Smooth muscle cell (in vitro differentiated cells): Measurements from ENCODE around the gene ANKRD36C. TPM values are rescaled to one million over a fixed set of nuclear protein-coding genes. Genes with fewer than 3 reads are reported as not detected.
A peak's percentile ranks its signal among the peaks of the same experiment; 100 is the strongest.
"Not testable (repeated sequence)": the region's sequence is repeated elsewhere in the genome, so short reads cannot be mapped to it uniquely, and the experiment has no call there.

ENCODE experiments used
- DNase-seq: peaks from one replicate; lab custom pipeline; 2025; ENCODE audit not compliant: unreplicated experiment; lab: John Stamatoyannopoulos, UW
- H2AFZ ChIP-seq: fragments of 200-600 bp; sonication (generic); 2 replicates; pipeline ENCODE4 v1.6.0; 2016; ENCODE audit warnings: antibody characterized with exemption, low read depth, mild to moderate bottlenecking
- H3F3A ChIP-seq: fragments of 200-600 bp; sonication (generic); 2 replicates; pipeline ENCODE4 v1.6.0; 2017; ENCODE audit warnings: antibody characterized with exemption, low read depth
- H3K27ac ChIP-seq: fragments of 200-600 bp; sonication (generic); 2 replicates; pipeline ENCODE4 v1.5.1; 2016; ENCODE audit warnings: low read depth, mild to moderate bottlenecking
- H3K27me3 ChIP-seq: fragments of 200-600 bp; sonication (generic); 2 replicates; pipeline ENCODE4 v1.6.1; 2016; ENCODE audit warnings: low read depth, mild to moderate bottlenecking
- H3K36me3 ChIP-seq: fragments of 200-600 bp; sonication (generic); 2 replicates; pipeline ENCODE4 v1.5.1; 2016; ENCODE audit warnings: low read depth
- H3K4me1 ChIP-seq: fragments of 200-600 bp; sonication (generic); 2 replicates; pipeline ENCODE4 v1.5.1; 2016; ENCODE audit warnings: low read depth
- H3K4me2 ChIP-seq: fragments of 200-600 bp; sonication (generic); 2 replicates; pipeline ENCODE4 v1.6.0; 2016; ENCODE audit warnings: mild to moderate bottlenecking
- H3K4me3 ChIP-seq: fragments of 200-600 bp; sonication (generic); 2 replicates; pipeline ENCODE4 v1.5.1; 2016; ENCODE audit warnings: mild to moderate bottlenecking
- H3K79me2 ChIP-seq: fragments of 200-600 bp; sonication (generic); 2 replicates; pipeline ENCODE4 v1.6.0; 2016; ENCODE audit warnings: low read depth, mild to moderate bottlenecking
- H3K9ac ChIP-seq: fragments of 200-600 bp; sonication (generic); 2 replicates; pipeline ENCODE4 v1.6.0; 2016; ENCODE audit warnings: low read depth
- H3K9me3 ChIP-seq: fragments of 200-600 bp; sonication (generic); replicated peaks from 2 replicates; pipeline ENCODE4 v1.5.1; 2016; ENCODE audit warnings: low read depth
- H4K20me1 ChIP-seq: fragments of 200-600 bp; sonication (generic); 2 replicates; pipeline ENCODE4 v1.6.0; 2016; ENCODE audit warnings: low read depth
- WGBS: methylation state at CpG from one replicate; pipeline ENCODE4 v1.1.7; 2016; ENCODE audit warnings: low lambda C conversion rate; 5-methylcytosine and 5-hydroxymethylcytosine counted together
- polyA plus RNA-seq: library from polyadenylated mRNA; unstranded; fragments of >200 nt; fragmentation: Nextera tagmentation; extraction: Ambion mirVana; gene quantifications from 2 replicates; pipeline ENCODE4 v1.2.1, GENCODE V29; 2016
- total RNA-seq: library from RNA; depleted of rRNA; stranded (reverse); fragments of >200 nt; gene quantifications from 2 replicates; pipeline ENCODE4 v1.2.3, GENCODE V29; 2014

ANKRD36C gene
- total and polyA plus RNA-seq, 2 experiments from 2014 or later, result 17.8 to 43.1 TPM

DNA sequence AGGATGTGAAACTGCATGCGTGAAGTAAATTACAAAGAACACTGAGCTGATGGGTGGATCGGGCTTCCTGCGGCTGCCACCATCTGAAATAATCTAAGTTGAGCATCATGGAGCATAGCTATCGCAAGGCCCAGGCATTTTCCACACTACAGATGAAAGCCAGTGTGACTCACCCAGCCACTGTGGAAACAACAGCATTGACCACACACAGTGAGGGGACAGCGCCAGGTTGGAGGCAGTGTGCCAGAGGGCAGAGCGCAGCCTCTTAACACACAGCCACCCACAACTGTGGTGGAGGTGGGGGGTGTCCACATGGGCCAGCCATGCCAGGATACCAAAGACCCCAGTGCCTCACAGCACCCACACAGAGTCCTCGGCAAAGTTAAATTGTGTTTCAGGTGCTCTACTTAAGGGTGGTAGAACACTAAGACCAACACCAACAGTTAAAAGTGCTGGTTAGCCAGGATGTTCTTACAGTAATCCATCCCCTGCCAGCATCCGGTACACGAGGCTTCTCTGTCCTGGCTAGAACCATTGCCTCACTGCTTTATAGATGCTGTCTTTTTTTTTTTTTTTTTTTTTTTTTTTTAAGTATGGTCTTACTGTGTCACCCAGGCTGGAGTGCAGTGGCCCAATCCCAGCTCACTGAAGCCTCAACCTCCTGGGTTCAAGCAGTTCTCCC, 28.4 kb upstream of the ANKRD36C start:
- H4K20me1 ChIP-seq, H3K27me3 ChIP-seq, H3K9me3 ChIP-seq, H3K4me2 ChIP-seq, H2AFZ ChIP-seq, DNase-seq, H3K79me2 ChIP-seq, H3K27ac ChIP-seq, H3K9ac ChIP-seq, H3F3A ChIP-seq, H3K4me3 ChIP-seq, H3K36me3 ChIP-seq, H3K4me1 ChIP-seq: not testable (repeated sequence)
- WGBS, result 88% methylated on average over 4 of the region's 9 CpGs

DNA sequence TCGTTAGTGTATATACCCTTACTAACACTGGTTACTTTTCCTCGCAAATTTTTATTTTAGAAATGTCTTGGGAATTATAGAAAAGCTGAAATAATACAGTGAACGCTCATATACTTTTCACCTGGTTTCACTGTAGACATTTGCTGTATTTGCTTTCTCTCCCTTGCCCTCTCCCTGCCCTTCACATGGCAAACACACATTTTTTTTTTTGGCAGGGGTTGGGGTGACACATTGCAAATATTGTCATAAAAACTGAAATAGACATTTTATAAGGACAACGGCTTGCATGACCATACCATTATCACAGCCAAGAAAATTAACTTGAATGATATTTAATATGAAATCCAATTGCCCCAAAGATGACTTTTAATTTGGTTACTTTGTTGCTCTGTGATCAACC, 24.7 kb upstream of the ANKRD36C start:
- H3K36me3 ChIP-seq, result not testable (repeated sequence)

DNA sequence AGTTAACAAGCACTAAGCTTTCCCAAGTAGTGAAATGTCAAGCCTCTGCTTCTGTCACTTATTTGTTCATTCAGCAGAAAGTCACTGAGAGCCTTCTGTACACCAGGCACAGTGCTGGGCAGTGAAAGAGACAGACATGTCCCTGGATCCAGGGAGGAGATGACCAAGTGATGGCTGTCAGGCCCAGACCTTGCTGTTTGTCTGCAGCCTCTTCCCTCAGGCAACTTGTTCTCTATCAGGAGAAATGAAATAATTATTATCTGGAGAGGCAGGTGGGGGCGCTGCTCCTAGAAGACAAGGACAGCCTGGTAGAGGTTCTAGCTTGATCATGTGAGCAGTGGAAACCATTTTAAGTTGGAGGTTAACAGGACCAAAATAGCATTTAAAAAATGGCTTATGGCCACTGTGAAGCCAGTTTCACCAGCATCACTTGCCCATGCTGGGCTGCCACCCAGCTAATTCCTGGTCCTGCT, 21.2 kb upstream of the ANKRD36C start:
- 70% methylated on average over 1 of the region's 1 CpG for WGBS
- not testable (repeated sequence) for H3K27ac ChIP-seq

More for the DNA sequence above, 24.7 kb upstream of the ANKRD36C start:
- H3K9ac ChIP-seq, H2AFZ ChIP-seq, H3F3A ChIP-seq, H3K4me2 ChIP-seq, H4K20me1 ChIP-seq, H3K4me3 ChIP-seq, H3K27ac ChIP-seq, H3K79me2 ChIP-seq, DNase-seq, H3K9me3 ChIP-seq, H3K4me1 ChIP-seq, H3K27me3 ChIP-seq: not testable (repeated sequence)
- whole genome bisulfite sequencing, result 94% methylated on average over 4 of the region's 4 CpGs

DNA sequence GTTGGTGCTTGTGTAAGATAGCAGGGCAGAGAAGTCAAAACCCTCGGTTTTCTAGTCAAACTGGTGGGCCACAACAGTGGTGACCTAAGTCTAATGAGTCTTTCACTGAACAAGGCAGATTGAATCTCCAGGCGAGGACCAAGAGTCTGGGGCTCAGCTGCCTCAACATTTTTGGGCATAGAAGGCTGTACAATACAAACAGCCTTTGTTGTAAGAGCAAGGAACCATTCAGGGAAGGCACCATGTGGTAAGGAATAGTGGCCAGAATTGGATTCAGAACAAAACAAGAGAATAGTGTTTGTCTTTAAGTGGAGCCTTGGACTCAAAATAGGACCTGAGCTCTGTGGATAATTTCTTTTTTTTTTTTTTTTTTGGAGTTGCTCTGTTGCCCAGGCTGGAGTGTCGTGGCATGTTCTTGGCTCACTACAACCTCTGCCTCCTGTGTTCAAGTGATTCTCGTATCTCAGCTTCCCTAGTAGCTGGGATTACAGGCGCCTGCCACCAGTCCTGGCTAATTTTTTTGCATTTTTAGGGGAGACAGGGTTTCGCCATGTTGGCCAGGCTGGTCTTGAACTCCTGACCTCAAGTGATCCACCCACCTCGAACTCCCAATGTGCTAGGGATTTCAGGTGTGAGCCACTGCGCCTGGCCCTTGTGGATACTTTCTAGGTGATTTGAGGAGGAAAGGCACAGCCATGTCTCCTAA, 20.6 kb upstream of the ANKRD36C start:
- H3K4me1 ChIP-seq, H3K79me2 ChIP-seq, H2AFZ ChIP-seq, H3K27me3 ChIP-seq, H3K4me3 ChIP-seq, H3K4me2 ChIP-seq, H3K9ac ChIP-seq, DNase-seq, H4K20me1 ChIP-seq, H3K36me3 ChIP-seq, H3F3A ChIP-seq, H3K27ac ChIP-seq, H3K9me3 ChIP-seq: not testable (repeated sequence)
- 96% methylated on average over 8 of the region's 8 CpGs for WGBS

More for the DNA sequence above, 21.2 kb upstream of the ANKRD36C start:
- not testable (repeated sequence) for H2AFZ ChIP-seq, H3K9me3 ChIP-seq, DNase-seq, H3K4me1 ChIP-seq, H3K9ac ChIP-seq, H3K36me3 ChIP-seq, H3K79me2 ChIP-seq, H3K27me3 ChIP-seq, H3F3A ChIP-seq, H4K20me1 ChIP-seq, H3K4me2 ChIP-seq, H3K4me3 ChIP-seq

DNA sequence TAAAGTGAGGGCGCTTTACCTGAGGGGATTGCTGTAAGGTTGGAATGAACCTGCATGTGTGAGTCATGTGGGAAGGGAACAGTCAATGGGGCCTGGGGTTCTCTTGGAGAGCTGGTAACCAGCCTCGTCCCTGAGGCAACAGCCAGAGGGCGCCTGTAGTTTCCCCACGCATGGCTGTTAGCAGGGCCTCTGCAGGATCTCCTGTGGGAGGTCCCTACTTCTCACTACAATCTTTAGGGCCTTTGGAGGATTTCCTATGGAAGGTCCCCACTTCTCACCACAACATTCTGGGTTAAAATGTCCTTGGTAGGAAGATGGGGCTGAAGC, 19.5 kb upstream of the ANKRD36C start:
- H3K9ac ChIP-seq, H3K79me2 ChIP-seq, H3K4me1 ChIP-seq, H3K9me3 ChIP-seq, DNase-seq, H3K27ac ChIP-seq, H3K27me3 ChIP-seq, H2AFZ ChIP-seq, H3F3A ChIP-seq, H3K36me3 ChIP-seq, H4K20me1 ChIP-seq: not testable (repeated sequence)
- peak overlapping the region; percentile 69 for H3K4me2 ChIP-seq
- WGBS, result 14% methylated on average over 4 of the region's 4 CpGs
- H3K4me3 ChIP-seq, result peak overlapping the region; percentile 31

DNA sequence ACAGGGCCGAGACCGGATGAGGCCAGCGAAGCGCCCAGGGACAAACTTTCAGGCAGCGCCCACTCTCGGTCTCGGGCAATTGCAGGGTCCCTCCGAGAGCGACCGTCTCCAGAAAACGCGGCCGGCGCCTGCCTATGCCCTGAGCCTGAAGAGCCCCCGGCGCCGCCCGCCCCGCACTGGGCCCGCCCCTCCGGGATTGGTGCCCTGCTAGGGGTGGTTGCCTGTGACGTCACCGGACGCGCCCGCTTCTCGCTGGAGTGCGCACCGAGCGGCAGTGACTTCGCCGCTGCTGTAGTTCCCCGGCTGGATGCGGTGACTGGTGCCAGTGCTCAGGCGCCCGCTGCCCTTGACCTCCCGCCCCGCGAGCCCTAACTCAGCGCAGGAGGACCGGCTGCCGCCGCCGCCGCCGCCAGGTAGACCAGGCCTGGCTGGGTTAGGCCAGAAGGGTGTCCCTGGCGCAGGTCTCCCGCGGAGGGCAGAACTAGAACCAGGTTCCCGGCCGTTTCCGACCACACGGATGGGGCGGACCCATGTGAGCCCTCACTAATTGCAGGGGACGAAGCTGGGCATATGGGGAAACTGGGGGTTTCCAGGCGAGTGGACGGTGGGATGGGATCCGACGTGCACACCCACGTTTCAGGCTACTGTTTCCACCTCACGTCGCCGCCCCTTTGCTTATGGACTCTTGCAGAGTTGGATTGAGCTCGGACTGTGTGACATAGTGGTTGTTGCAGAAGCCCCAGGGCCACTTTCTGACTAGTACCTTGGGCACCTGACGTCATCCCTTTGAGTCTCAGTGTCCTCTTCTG, 18.9 kb upstream of the ANKRD36C start:
- Histone ChIP-seq H3K9ac (peak overlapping the region; percentile 71), H3K4me3 (peak overlapping the region; percentile 56), H3K4me2 (peak overlapping the region; percentile 89), H3K27ac (peak overlapping the region; percentile 48), H2AFZ (peak overlapping the region; percentile 81)
- not testable (repeated sequence) for DNase-seq, H3K36me3 ChIP-seq, H3K27me3 ChIP-seq, H3K4me1 ChIP-seq, H4K20me1 ChIP-seq, H3F3A ChIP-seq, H3K9me3 ChIP-seq, H3K79me2 ChIP-seq
- 0% methylated on average over 22 of the region's 65 CpGs for WGBS

DNA sequence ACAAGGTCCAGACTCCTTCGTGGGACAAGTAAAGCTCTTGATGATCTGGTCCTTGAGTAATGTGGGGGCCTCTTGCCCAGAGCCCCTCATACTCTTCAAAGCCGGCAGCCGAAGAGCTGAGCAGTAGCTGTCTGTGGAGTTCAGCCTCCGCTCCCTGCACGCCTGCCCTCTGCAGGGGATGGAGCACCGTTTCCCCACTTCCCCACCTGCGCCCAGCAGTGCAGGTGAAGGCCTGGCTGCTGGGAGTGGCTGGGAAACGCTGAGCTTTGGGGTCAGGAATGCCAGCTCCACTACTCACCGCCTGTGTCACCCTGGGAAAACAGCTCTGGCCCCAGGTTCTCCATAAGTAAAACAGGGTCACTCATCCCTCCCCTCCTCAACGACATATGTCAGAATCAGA, 18.2 kb upstream of the ANKRD36C start:
- peak overlapping the region; percentile 81 for H2AFZ ChIP-seq
- H3K9me3 ChIP-seq, H3K27me3 ChIP-seq, H3K79me2 ChIP-seq, DNase-seq, H4K20me1 ChIP-seq, H3K36me3 ChIP-seq, H3K4me1 ChIP-seq, H3F3A ChIP-seq: not testable (repeated sequence)
- 11% methylated on average over 10 of the region's 10 CpGs for WGBS
- peak overlapping the region; percentile 89 for H3K4me2 ChIP-seq
- H3K4me3 ChIP-seq, result peak overlapping the region; percentile 56
- H3K9ac ChIP-seq, result peak overlapping the region; percentile 71
- peak overlapping the region; percentile 48 for H3K27ac ChIP-seq

DNA sequence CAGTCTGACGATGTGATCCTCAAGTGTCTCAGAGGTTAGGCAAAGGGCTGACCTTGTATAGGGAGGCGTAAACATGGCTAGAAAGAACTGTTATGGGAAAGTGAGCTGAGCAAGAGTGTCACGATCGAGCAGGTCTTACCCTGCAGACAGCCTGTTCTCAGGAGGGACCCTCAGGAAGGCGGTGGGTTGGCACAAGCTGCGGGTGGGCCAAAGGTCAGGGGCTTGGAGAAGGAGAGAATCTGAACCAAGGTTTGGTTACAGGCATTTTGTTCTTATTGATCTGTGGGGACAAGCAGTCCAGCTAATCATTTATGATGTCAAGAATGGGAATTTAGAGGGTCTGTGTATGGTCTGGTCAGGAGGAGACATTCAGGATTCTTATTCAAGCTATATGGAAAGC, 16.4 kb upstream of the ANKRD36C start:
- not testable (repeated sequence) for DNase-seq, H3K79me2 ChIP-seq, H3K27me3 ChIP-seq, H3K4me3 ChIP-seq, H3K9ac ChIP-seq, H3K36me3 ChIP-seq, H3F3A ChIP-seq, H3K4me1 ChIP-seq, H3K27ac ChIP-seq, H3K9me3 ChIP-seq, H3K4me2 ChIP-seq, H4K20me1 ChIP-seq, H2AFZ ChIP-seq
- WGBS, result 81% methylated on average over 6 of the region's 6 CpGs
